ENCODE measurements around the gene GPR35. TPM values are rescaled to one million over a fixed set of nuclear protein-coding genes. Genes with fewer than 3 reads are reported as not detected.

Gene GPR35
- total RNA-seq, 1 experiment from 2014 or later: not detected

DNA sequence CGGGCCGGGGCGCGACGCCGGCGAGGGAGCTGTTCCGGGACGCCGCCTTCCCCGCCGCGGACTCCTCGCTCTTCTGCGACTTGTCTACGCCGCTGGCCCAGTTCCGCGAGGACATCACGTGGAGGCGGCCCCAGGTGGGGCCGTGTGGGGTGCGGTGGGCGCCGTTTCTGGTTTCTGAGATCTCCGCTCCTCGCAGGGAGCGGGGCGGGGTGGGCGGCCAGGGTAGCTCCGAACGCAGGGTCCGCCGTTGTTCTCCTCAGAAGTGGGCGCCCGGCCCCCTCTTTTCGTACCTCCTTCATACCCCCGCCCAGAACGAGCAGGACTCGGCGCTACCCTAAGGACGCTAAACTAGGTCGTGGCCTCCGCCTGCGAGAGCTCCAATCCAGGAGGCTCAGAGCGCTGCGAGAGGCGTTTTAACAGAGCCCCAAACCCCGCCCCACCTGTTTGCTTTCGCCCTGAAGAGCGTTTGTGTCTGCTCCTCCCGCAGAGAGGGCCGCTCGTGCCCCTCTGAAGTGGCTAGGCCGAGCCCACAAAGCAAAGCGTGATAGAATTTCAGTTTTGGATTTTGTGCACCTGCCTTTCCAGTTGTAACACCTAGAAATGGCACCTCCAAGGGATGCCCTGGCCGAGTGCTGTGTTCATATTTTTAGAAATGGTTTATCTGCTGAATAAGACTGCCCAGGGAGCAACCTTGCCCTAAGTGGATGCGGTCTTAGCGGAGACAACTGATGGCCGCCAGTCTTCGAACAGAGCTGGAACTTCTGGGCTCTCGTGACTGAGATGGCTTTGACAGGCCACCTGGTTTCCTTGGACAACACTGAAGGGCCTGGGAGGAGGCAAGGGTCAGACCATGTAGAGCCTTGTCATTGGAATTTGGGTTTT is 38.1 kb upstream of the GPR35 start:
- DNase-seq (ENCODE audit: low read depth): no peak
- in situ Hi-C loops (cut with HindIII; ENCODE audit: low pct_unique_long_range_greater_than_20kb, low sequenced_read_pairs): no loop called here

DNA sequence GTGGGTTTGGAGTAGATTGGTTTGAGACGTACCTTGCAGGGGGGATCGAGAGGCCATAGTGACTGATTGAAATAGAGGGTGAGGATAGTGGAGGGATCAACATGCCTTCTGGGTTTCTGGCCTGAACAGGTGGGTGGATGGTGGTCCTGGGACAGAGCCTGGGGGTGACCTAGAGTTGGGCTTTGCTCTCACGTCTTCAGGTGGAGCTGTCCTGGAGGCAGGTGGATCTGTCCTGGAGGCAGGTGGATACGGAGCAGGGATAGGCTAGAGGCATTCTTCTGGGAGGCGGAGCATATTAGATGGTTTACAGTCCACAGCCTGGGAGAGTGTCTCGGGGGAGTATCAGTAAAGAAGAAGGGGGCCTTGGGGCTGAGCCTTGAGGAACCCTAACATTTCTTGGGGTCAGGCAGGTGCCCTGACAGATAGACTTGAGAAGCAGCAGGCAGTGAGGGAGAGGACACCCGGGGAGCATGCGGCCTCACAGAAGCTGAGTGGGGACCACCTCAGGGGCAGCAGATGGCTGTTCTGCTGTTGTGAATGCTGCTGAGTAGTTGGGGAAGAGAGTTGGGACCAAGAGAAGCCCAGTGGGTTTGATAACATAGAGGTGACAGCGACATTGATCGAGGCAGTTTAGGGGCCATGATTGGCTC is 37.1 kb upstream of the GPR35 start:
- in situ Hi-C loops (cut with HindIII; ENCODE audit: low pct_unique_long_range_greater_than_20kb, low sequenced_read_pairs): no loop called here

DNA sequence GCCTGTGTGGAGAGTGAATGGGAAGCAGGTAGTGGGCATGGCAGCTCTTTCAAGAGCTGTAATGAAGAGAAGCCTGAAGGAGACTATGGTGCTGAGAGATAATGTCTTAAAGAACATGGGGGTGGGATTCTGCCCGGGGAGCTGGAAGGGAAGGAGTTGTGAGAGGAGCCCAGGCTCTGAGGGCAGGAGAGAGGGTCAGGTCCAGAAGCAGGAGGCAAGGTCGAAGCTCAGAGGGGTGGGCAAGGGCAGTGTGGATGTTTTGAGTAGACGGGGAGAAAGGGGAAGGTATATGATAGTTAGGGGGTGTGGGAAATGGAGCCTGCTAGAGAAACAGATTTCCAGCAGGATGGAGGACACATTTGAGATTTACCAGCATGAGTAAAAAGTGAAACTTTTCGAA is 36.6 kb upstream of the GPR35 start:
- in situ Hi-C loops (cut with HindIII; ENCODE audit: low pct_unique_long_range_greater_than_20kb, low sequenced_read_pairs): no loop called here
- no peak for DNase-seq (ENCODE audit: low read depth)

More for the DNA sequence above, 37.1 kb upstream of the GPR35 start:
- DNase-seq (ENCODE audit: low read depth): no peak

DNA sequence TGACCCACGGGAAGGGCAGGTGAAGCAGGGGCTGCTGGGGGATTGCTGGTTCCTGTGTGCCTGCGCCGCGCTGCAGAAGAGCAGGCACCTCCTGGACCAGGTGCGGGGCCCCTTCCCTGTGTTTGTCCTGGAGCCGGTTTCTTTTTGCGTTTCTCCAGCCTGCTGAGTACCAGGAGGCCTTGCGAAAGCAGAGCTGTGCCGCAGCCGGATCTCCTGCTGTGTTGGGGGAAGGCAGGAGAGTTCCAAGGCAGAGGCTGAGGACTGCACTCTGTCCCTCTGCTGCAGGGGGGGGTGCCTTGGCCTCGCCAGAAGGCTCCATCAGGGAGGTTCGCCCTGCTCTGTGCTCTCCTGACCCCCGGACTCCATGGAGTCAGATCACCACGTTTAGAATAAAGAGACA is 35.9 kb upstream of the GPR35 start:
- no peak for DNase-seq (ENCODE audit: low read depth)

DNA sequence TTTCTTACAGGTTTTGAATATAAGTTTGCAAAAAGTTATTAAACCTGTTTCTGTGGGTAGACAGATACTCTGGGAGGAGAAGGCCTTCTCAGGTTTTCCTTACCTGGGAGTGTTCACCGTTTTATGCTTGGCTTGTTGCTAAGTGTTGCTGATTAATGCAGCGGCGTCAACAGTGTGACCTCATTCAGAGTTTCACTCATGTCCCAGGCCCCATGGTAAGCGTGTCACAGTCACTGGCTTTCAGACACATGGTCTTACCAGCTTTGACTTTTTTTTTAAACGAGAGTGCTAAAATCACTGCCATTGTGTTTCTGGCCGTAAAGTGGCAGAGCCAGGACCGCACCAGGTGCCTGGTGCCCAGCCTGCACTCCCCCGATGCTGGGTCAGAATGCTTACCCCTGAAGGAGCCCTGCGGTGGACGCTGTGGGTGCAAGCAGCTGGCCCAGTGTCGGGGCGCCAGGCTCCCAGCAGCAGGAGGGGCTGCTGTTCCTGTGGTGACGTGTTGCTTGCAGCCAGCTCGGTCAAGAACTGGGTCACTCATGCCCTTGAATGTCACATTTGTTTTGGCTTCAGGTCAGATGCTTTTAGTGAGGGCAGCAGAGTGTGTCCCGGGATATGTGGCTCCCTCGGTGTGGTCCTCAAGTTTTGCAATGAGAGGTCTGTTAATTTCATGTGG is 35.3 kb upstream of the GPR35 start:
- DNase-seq (ENCODE audit: low read depth): no peak

More for the DNA sequence above, 35.9 kb upstream of the GPR35 start:
- in situ Hi-C loops (cut with HindIII; ENCODE audit: low pct_unique_long_range_greater_than_20kb, low sequenced_read_pairs): no loop called here

DNA sequence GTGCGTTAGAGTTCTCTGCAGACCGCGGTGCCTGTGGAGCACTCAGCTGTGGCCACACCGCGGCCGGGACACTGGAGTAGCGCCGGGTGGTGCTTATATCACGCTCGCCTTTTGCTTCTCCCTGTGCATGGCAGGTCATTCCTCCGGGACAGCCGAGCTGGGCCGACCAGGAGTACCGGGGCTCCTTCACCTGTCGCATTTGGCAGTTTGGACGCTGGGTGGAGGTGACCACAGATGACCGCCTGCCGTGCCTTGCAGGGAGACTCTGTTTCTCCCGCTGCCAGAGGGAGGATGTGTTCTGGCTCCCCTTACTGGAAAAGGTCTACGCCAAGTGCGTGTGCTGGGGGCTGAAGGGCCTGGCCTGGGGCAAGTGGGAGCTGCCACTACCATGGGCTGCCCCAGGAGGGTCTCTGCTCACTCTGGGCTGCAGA is 34.6 kb upstream of the GPR35 start:
- in situ Hi-C loops (cut with HindIII; ENCODE audit: low pct_unique_long_range_greater_than_20kb, low sequenced_read_pairs): no loop called here
- DNase-seq (ENCODE audit: low read depth): no peak

More for the DNA sequence above, 35.3 kb upstream of the GPR35 start:
- in situ Hi-C loops (cut with HindIII; ENCODE audit: low pct_unique_long_range_greater_than_20kb, low sequenced_read_pairs): no loop called here

DNA sequence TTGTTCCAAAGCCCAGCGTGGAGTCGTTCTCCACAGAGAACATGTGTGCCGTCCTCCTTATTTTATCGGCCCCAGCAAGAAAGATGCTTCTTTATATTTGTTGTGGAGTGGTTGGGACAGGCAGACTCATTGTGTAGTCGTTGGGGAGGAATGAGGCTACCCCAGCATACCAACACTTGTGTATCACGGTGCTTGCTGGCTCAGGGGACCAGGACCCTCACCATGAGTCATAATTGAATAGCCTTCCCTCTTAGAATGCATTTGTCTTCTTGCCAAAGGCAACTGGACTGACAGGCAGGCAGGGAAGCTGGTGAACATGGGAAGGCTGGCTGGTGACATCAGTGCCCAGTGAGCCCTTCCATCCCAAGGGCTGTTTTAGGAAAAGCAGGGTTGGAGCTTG is 34.1 kb upstream of the GPR35 start:
- DNase-seq (ENCODE audit: low read depth): no peak
- in situ Hi-C loops (cut with HindIII; ENCODE audit: low pct_unique_long_range_greater_than_20kb, low sequenced_read_pairs): no loop called here

DNA sequence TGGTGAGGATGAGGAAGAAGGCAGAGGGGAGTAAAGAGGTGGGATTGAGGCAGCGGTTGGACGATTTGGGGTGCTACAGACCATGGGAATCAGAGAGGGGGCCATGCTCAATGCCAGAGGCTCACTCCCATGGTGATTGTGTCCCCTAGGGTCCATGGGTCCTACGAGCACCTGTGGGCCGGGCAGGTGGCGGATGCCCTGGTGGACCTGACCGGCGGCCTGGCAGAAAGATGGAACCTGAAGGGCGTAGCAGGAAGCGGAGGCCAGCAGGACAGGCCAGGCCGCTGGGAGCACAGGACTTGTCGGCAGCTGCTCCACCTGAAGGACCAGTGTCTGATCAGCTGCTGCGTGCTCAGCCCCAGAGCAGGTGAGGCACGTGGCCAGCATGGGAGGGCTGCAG is 33.5 kb upstream of the GPR35 start:
- in situ Hi-C loops (cut with HindIII; ENCODE audit: low pct_unique_long_range_greater_than_20kb, low sequenced_read_pairs): no loop called here
- DNase-seq (ENCODE audit: low read depth): no peak

DNA sequence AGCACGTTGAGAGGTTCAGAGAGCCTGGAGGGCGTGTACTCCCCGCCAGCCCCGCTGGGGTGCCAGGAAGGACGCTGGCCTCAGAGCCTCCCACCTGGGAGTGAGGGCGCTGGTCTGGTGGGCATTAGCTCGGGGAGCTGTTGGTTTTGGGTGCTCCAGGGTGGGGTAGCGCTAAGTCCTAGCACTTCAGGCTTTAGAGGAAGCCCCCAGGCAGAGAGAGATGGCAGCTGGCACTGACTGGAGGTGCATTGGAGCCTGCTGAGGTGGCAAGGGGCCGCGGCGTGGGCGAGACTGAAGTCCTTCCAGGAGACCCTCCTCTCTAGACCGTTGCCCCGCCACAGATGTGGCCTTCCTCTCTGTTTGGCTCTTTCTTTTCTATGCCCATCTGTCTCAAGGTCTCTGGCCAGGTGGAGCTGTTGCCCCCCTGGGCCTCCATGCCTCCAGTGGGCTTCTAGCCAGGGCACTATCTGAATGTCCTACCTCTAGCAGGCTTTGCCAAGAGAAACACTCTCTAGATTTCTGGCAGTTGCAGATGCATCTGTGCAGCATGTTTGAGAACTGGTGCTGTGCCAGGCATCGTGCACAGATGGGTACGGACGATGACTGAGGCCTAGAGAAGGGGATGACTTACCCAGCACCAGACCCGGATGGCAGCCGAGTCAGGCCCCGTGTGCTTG is 32.1 kb upstream of the GPR35 start:
- no peak for DNase-seq (ENCODE audit: low read depth)
- in situ Hi-C loops (cut with HindIII; ENCODE audit: low pct_unique_long_range_greater_than_20kb, low sequenced_read_pairs): no loop called here

DNA sequence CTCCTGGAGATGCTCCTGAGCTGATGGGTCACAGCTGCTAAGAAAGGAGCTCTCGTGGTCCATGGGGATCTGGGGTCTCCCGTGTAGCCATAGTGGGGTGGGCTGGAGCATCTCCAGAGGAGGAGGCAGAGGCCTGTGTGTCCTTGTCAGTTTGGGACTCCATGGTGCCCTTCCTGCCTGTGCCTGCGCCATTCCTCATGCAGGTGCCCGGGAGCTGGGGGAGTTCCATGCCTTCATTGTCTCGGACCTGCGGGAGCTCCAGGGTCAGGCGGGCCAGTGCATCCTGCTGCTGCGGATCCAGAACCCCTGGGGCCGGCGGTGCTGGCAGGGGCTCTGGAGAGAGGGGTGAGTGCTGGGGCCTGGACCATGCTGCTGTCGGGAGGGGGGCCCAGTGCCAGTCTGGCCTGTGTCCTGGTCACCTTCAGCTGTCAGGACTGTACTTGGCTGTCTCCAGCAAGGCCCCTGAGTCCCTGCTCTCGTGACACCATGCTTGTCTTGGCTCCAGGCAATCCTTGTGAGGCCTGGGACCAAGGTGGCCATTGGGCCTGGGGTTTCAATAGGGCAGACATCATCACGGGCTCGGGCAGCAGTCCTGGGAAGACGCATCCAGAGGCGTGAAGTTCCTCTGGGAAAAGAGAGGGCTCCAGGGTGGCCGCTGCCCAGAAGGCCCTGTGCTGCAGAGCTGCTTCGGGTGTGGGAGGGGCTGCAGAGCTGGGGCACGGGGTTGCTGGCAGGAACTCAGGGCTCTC is 31.4 kb upstream of the GPR35 start:
- no peak for DNase-seq (ENCODE audit: low read depth)
- in situ Hi-C loops (cut with HindIII; ENCODE audit: low pct_unique_long_range_greater_than_20kb, low sequenced_read_pairs): no loop called here

DNA sequence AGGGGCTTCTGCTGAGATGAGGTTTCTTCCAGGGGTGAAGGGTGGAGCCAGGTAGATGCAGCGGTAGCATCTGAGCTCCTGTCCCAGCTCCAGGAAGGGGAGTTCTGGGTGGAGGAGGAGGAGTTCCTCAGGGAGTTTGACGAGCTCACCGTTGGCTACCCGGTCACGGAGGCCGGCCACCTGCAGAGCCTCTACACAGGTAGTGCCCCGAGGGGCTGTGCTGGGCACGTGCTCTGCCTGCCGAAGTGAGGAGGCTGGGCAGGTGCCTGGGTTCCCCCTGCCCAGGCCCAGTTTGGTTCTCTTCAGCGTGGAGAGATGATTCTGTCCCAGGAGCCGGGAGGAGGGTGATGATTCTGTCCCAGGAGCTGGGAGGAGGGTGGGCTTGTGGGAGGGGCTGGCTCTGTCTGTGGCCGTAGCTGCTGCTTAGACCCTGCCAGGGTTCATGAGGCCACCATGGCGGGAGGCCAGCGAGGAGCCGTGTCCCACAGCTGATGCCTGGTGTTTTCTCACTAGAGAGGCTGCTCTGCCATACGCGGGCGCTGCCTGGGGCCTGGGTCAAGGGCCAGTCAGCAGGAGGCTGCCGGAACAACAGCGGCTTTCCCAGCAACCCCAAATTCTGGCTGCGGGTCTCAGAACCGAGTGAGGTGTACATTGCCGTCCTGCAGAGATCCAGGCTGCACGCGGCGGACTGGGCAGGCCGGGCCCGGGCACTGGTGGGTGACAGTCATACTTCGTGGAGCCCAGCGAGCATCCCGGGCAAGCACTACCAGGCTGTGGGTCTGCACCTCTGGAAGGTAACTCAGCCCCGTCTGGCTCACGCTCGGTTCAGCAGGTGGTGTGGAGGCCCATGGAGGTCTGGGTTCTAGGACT is 30.5 kb upstream of the GPR35 start:
- in situ Hi-C loops (cut with HindIII; ENCODE audit: low pct_unique_long_range_greater_than_20kb, low sequenced_read_pairs): no loop called here
- no peak for DNase-seq (ENCODE audit: low read depth)

DNA sequence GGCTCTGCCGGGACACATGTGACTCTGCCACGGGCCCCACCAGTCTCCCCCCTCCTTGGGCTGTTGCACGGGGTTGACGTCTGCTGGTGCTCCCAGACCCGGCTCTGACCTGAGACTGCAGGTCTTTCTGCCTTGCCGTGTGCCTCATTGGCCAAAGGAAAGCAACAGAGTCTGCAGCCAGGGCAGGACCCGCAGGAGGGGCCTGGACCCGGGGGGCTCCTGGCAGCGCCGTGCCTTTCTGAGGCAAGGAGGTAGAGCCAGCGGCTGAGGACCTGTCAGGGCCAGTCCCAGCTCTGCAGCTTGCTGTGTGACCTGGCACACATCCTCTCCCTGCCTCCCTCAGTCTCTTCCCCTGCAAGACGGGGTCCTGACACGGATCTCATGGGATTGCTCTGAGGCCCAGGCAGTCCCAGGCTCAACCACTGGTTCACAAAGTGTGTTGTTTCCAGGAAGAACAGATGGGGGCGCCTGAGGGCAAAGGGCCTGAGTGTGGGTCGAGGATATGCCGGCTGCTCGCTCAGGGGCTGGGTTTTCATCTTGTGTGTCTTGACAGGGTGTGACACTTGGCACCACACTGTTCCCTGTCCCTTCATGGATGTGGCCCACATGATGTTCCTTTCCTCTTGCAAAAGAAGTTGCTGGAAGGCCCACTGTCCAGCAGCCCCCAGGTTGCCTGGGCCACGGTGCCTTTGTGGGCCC is 29.8 kb upstream of the GPR35 start:
- in situ Hi-C loops (cut with HindIII; ENCODE audit: low pct_unique_long_range_greater_than_20kb, low sequenced_read_pairs): no loop called here
- DNase-seq (ENCODE audit: low read depth): no peak

DNA sequence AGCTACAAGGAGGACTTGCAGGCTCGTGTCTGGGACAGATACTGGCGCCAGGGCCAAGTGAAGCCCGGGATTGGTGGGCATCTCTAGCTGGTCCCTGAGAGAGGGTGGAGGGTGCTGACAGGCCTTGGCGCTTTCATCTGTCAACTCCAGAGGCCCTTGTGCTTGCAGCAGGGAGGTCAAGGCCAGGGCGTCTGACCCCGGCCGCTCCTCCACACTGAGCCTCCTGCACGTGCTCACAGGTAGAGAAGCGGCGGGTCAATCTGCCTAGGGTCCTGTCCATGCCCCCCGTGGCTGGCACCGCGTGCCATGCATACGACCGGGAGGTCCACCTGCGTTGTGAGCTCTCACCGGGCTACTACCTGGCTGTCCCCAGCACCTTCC is 29.2 kb upstream of the GPR35 start:
- DNase-seq (ENCODE audit: low read depth): no peak
- in situ Hi-C loops (cut with HindIII; ENCODE audit: low pct_unique_long_range_greater_than_20kb, low sequenced_read_pairs): no loop called here

DNA sequence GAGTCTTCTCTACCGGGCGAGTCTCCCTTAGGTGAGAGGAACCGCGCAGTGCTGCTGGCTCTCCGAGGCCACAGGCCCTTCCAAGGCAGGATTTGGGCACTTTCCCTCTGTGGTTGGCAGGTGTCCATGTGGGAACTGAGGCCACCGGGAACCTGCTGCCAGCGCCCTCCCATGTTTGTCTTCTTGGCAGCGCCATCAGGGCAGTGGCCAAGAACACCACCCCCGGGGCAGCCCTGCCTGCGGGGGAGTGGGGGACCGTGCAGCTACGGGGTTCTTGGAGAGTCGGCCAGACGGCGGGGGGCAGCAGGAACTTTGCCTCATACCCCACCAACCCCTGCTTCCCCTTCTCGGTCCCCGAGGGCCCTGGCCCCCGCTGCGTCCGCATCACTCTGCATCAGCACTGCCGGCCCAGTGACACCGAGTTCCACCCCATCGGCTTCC is 28.8 kb upstream of the GPR35 start:
- no peak for DNase-seq (ENCODE audit: low read depth)
- in situ Hi-C loops (cut with HindIII; ENCODE audit: low pct_unique_long_range_greater_than_20kb, low sequenced_read_pairs): no loop called here

DNA sequence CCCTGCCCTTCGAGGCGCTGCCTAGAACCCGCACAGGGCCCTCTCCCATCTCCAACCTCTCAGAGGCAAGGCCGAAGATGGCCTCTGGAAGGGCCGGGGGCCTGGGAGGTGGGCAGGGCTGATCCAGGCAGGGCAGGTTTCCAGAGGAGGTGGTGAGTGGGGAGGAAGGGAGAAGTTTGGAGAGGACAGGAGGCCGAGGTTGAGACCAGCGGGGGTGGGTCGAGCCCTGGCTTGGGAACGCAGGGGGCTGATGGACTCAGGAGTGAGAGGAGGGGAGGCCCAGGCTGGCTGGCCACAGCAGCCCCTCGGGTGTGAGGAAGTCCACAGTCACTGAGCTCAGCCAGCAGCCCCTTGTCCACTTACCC is 28.2 kb upstream of the GPR35 start:
- in situ Hi-C loops (cut with HindIII; ENCODE audit: low pct_unique_long_range_greater_than_20kb, low sequenced_read_pairs): no loop called here
- no peak for DNase-seq (ENCODE audit: low read depth)

DNA sequence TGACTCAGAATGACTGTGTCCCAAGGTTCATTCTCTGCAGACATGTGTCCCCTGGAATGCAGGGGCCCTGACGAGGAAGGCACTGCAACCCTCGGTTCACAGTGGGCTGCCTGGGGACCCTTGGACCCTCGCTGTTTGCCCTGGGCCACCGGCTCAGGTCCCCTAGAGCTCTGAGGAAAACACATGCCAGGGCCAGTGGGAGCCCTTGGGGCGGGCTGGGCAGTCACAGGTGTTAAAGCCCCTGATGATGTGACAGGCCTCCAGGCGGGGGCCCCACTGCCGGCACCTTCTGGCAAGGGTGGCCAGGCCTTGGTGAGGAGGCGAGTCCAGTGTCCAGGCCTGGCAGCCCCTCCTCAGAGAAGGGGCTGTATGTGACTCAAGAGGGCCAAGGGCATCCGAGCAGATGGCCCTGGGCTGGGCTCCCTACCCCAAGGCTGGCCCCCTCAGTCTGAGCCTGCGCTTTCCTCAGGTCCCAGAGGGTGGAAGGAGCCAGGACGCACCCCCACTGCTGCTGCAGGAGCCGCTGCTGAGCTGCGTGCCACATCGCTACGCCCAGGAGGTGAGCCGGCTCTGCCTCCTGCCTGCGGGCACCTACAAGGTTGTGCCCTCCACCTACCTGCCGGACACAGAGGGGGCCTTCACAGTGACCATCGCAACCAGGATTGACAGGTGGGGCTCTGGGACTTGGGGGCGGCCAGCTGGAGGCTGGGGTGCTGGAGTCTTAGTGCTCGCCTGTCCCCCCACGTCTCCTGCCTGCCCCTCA is 27.7 kb upstream of the GPR35 start:
- no peak for DNase-seq (ENCODE audit: low read depth)
- in situ Hi-C loops (cut with HindIII; ENCODE audit: low pct_unique_long_range_greater_than_20kb, low sequenced_read_pairs): no loop called here

Measured in Caki2 (cell line).